Left lung (tissue), 10 donors: ENCODE data around the gene SERPINB2. TPM values are rescaled to one million over a fixed set of nuclear protein-coding genes. Genes with fewer than 3 reads are reported as not detected.

Source experiments
- ATAC-seq: fragments of 200-7000 bp; cut with Tn5 transposase; one replicate; pipeline ENCODE4 v1.9.1; 2020; ENCODE audit warnings: moderate library complexity
- DNase-seq, 4 donors: peaks; one replicate each; pipeline ENCODE4 v3.0.0-alpha.2; 2013 to 2020
- H3K27ac ChIP-seq, 2 donors: fragments of 200-600 bp; sonication (generic) in 1 of 2; one replicate each; pipeline versions ENCODE4 v1.5.0 to v1.8.0; 2020 to 2021
- H3K27me3 ChIP-seq, 2 donors: fragments of 200-600 bp; sonication (generic) in 1 of 2; one replicate each; pipeline versions ENCODE4 v1.5.0 to v1.8.0; 2020 to 2021
- H3K36me3 ChIP-seq, 2 donors: fragments of 200-600 bp; sonication (generic) in 1 of 2; one replicate each; pipeline versions ENCODE4 v1.5.0 to v1.8.0; 2020 to 2021
- H3K4me1 ChIP-seq, 2 donors: fragments of 200-600 bp; one replicate each; pipeline ENCODE4 v1.8.0; 2021
- H3K4me3 ChIP-seq, 2 donors: fragments of 200-600 bp; sonication (generic) in 1 of 2; one replicate each; pipeline versions ENCODE4 v1.5.0 to v1.8.0; 2020 to 2021; ENCODE audit warnings: mild to moderate bottlenecking in 1 of 2
- H3K9me3 ChIP-seq, 2 donors: fragments of 200-600 bp; sonication (generic) in 1 of 2; one replicate each; pipeline versions ENCODE4 v1.5.0 to v1.8.0; 2020 to 2021
- CTCF ChIP-seq, 2 donors: fragments of 200-600 bp; sonication (generic) in 1 of 2; IDR thresholded peaks; one replicate each; pipeline versions ENCODE4 v1.5.0 to v1.8.0; 2021; ENCODE audit warnings: antibody characterized with exemption in 2 of 2
- intact Hi-C, 2 donors: fragments of 100-400 bp; cut with DNase I; formaldehyde crosslinking; loops; one replicate each; pipeline versions ENCODE4 v1.11.2 to v1.14.2; 2022
- polyA plus RNA-seq, 6 donors: library from polyadenylated mRNA; unstranded; fragments of 120-200 nt; gene quantifications; one replicate each; pipeline ENCODE4 v1.2.1, GENCODE V29; 2013; ENCODE audit not compliant: insufficient read length in 6 of 6
- total RNA-seq, 2 donors: library from RNA; stranded (reverse); fragmentation: NEBNext Ultra II Directional; extraction: Animal tissue kit (Norgen Biotek cat#: 25700); gene quantifications; one replicate each; pipeline ENCODE4 v1.2.1, GENCODE V29; 2021
- donor health status: DM: no; HTN: yes; CAD: no.
- donor health status: DM: no; HTN: no; CAD: no.

SERPINB2 gene
- total and polyA plus RNA-seq, 8 donors, result 0.13 to 3.5 (median 0.40) TPM; not detected in 1

DNA sequence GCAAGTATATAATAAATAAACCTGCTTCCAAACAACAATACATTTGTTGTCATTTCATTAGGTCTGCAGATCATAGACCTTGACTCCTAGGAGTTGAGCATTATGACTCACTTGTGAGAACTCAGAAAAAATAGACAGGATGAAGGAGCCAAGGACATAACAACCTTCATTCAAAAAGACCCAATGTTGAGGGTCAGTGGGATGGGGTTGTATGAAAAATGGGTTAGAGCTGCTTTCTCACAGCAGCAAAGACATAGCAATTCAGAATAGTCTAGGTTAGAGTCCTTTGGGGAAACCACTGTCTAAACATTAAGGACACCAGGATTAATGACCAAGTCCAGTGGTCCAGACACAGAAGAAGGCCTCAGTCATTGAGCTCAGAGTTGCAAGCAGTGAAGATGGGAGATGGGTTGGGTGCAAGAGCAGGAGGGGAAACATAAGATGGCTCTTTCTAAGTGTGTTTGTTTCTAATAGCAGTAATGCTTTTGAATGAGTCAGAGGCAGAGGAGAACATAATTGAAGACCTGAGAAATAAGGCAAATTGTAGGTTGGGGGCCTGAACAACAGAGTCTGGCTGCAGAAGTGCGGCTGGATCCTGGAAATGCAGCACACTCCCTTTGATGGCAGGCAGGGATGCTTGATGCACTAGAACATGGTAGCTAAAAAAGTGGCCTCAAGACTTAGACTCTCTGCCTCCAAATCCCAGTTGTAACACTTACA lies 16.5 kb downstream of the SERPINB2 start:
- ATAC-seq (no peak), DNase-seq (no peak)
- peaks cover 0 to 6% of the 10 kb centered on the region in 2 donors for H3K4me1 ChIP-seq
- H3K27ac ChIP-seq, result no peak overlapping the region
- H3K9me3 ChIP-seq, result no peaks in the 10 kb centered on the region
- no peak for TF ChIP-seq CTCF (IDR thresholded peaks at IDR 0.05)
- no peaks in the 10 kb centered on the region for H3K27me3 ChIP-seq
- H3K4me3 ChIP-seq, result no peak overlapping the region
- no peaks in the 10 kb centered on the region for H3K36me3 ChIP-seq
- intact Hi-C loops, result no loop called here

DNA sequence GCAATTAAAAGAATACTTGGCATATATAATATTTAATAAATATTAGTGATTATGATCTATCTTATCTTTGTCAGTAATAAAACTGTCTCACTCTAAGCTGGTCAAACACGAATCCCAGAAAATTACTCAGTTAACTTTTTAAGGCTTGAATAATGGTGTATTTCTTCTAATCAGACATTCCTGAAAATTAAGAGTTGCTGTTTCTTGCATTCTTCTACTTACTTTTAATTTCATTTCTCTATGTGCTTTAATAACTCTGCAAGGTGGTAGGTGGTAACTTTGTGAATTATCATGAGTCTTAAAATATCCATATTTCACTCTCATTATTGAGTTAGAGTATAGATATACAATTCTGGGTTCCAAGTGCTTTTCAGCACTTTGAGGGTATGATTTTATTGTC lies 17.2 kb downstream of the SERPINB2 start:
- no peaks in the 10 kb centered on the region for H3K27me3 ChIP-seq
- TF ChIP-seq CTCF (IDR thresholded peaks at IDR 0.05), result no peak
- no peak overlapping the region for H3K4me3 ChIP-seq
- ATAC-seq (no peak), DNase-seq (no peak)
- peaks cover 0 to 6% of the 10 kb centered on the region in 2 donors for H3K4me1 ChIP-seq
- intact Hi-C loops, result no loop called here
- no peak overlapping the region for H3K27ac ChIP-seq
- no peaks in the 10 kb centered on the region for H3K36me3 ChIP-seq
- no peaks in the 10 kb centered on the region for H3K9me3 ChIP-seq

DNA sequence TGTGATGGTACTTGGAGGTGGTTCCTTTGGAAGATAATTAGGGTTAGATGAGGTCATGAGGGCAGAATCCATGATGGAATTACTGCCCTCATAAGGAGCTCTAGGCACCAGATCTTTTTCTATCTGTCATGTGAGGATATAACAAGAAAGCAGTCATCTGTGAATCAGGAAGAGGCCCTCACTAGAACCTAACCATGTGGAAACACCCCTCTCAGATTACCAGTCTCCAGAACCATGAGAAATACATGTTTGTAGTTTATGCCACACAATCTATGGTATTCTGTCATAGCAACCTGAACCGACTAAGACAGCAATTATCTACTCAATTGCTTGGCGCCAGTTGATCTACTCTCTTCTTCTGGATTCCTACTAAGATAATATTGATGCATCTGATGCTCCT lies 17.9 kb downstream of the SERPINB2 start:
- TF ChIP-seq CTCF (IDR thresholded peaks at IDR 0.05), result no peak
- Histone ChIP-seq H3K9me3 (no peaks in the 10 kb centered on the region), H3K36me3 (no peaks in the 10 kb centered on the region), H3K27me3 (no peaks in the 10 kb centered on the region), H3K4me1 (peaks cover 0 to 8% of the 10 kb centered on the region in 2 donors), H3K27ac (no peak overlapping the region), H3K4me3 (no peak overlapping the region)
- ATAC-seq (no peak), DNase-seq (no peak)
- intact Hi-C loops, result no loop called here

GRCh38 chr18:63906056-63906455 lies 18.6 kb downstream of the SERPINB2 start:
- no peak overlapping the region for H3K4me3 ChIP-seq
- intact Hi-C loops, result no loop called here
- H3K36me3 ChIP-seq, result no peaks in the 10 kb centered on the region
- H3K27ac ChIP-seq, result no peak overlapping the region
- H3K9me3 ChIP-seq, result no peaks in the 10 kb centered on the region
- no peaks in the 10 kb centered on the region for H3K27me3 ChIP-seq
- ATAC-seq, result no peak
- H3K4me1 ChIP-seq, result peaks cover 0 to 8% of the 10 kb centered on the region in 2 donors
- no peak for DNase-seq
- TF ChIP-seq CTCF (IDR thresholded peaks at IDR 0.05), result no peak

GRCh38 chr18:63907664-63908063 lies 20.2 kb downstream of the SERPINB2 start, which contains the start of gene SERPINB10:
Gene SERPINB10, plus strand, starts transcription at chr18:63907958. Its CDS starts 7,553 bp downstream, at chr18:63915511.
- Histone ChIP-seq H3K4me1 (peaks cover 0 to 8% of the 10 kb centered on the region in 2 donors), H3K27me3 (no peaks in the 10 kb centered on the region), H3K27ac (peak within 1 kb of the TSS in 1 of 2 donors; percentile 18), H3K36me3 (no peaks in the 10 kb centered on the region), H3K4me3 (no peak within 1 kb of the TSS), H3K9me3 (no peaks in the 10 kb centered on the region)
- DNase-seq (no peak), ATAC-seq (no peak)
- intact Hi-C loops, result no loop called here
- no peak for TF ChIP-seq CTCF (IDR thresholded peaks at IDR 0.05)
